ENCODE measurements around the gene KIF5A.

The KIF5A gene

GRCh38 chr12:57535764-57536596, 13.9 kb upstream of the KIF5A start:
- no peak for DNase-seq

- DNase-seq, result no peak
Measured at GRCh38 chr12:57536597-57536942, 13.3 kb upstream of the KIF5A start.

- DNase-seq, result no peak
Measured at GRCh38 chr12:57539134-57539768, 10.6 kb upstream of the KIF5A start.

GRCh38 chr12:57541001-57541400, 8.8 kb upstream of the KIF5A start:
- DNase-seq, result no peak

- DNase-seq, result no peak
Measured at GRCh38 chr12:57541717-57542116, 8.1 kb upstream of the KIF5A start.

GRCh38 chr12:57543581-57543980, 6.3 kb upstream of the KIF5A start:
- no peak for DNase-seq

GRCh38 chr12:57545809-57546437, 3.9 kb upstream of the KIF5A start:
- DNase-seq, result no peak

- peak; percentile 97 to 98 for DNase-seq
Measured at GRCh38 chr12:57546438-57547287, 3.2 kb upstream of the KIF5A start, which contains the start of gene DCTN2. Gene DCTN2 (minus strand): TSS chr12:57547192. CDS start chr12:57547063, 129 bp downstream.

GRCh38 chr12:57547288-57548012, 2.4 kb upstream of the KIF5A start:
- DNase-seq, result no peak

GRCh38 chr12:57548013-57548315, 1.9 kb upstream of the KIF5A start:
- no peak for DNase-seq

- DNase-seq, result no peak
Measured at GRCh38 chr12:57548488-57548887, 1.4 kb upstream of the KIF5A start.

- DNase-seq, result no peak
Measured at GRCh38 chr12:57549203-57549908, 488 bp upstream of the KIF5A start.

GRCh38 chr12:57550641-57551549, 1.1 kb downstream of the KIF5A start:
- DNase-seq, result no peak

GRCh38 chr12:57551637-57552305, 1.9 kb downstream of the KIF5A start:
- no peak for DNase-seq

- DNase-seq, result no peak
Measured at GRCh38 chr12:57552306-57552651, 2.4 kb downstream of the KIF5A start.

GRCh38 chr12:57552835-57553313, 3.0 kb downstream of the KIF5A start:
- no peak for DNase-seq

- no peak for DNase-seq
Measured at GRCh38 chr12:57553343-57554202, 3.7 kb downstream of the KIF5A start.

- DNase-seq, result no peak
Measured at GRCh38 chr12:57554453-57554852, 4.6 kb downstream of the KIF5A start.

- no peak for DNase-seq
Measured at GRCh38 chr12:57554897-57555296, 5.1 kb downstream of the KIF5A start.

Measured in NCI-H446 (cell line).